Measurements from ENCODE around the gene DHRS4L2.

- TF ChIP-seq CTCF (IDR thresholded peaks at IDR 0.05; ENCODE audit: low read depth, low read length, missing input control) (no peak), SP1 (IDR thresholded peaks at IDR 0.05) (no peak), EGR1 (IDR thresholded peaks at IDR 0.05; ENCODE audit: low read depth in 2 of 2) (no peak), RAD21 (IDR thresholded peaks at IDR 0.05) (no peak), ZBTB33 (IDR thresholded peaks at IDR 0.05) (no peak), HNF4A (conservative IDR thresholded peaks at IDR 0.05) (no peak), ATF3 (IDR thresholded peaks at IDR 0.05) (no peak), FOXA2 (IDR thresholded peaks at IDR 0.05) (no peak), RXRA (IDR thresholded peaks at IDR 0.05) (no peak), GABPA (IDR thresholded peaks at IDR 0.05 in 1 of 2, conservative IDR thresholded peaks at IDR 0.05 in 1 of 2) (no peak), MAX (IDR thresholded peaks at IDR 0.05) (no peak), TAF1 (conservative IDR thresholded peaks at IDR 0.05) (no peak)
These were observed 63.3 kb downstream of the DHRS4L2 start, which contains the start of gene CARMIL3 for GRCh38 chr14:24051789-24052655.
